Measurements from ENCODE around the gene HPGDS. TPM values are rescaled to one million over a fixed set of nuclear protein-coding genes. Genes with fewer than 3 reads are reported as not detected.

HPGDS gene
- total and polyA plus RNA-seq, 2 of the 13 experiments (the other 11 are each of a cell fraction or from before 2014, with no cell fraction given) = not detected

DNA sequence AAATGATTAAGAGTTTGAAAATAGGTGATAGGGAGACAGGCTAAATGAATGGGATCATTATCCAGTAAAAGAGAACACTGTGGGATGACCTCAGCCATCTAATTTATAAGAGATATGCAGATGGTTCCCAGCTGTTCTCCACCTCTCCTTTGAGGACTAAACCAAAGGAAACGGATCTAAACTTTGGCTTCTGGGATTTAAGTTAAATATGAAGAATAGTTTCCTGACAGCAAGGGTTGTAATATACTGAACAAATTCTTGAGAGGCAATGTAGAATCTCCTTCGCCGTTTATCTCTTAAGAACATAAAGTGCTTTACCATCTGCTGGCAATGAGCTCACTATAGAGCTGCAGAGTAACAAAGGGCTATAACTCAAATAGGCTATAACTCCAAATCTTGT lies 35.4 kb upstream of the HPGDS start (continued):
- TF ChIP-seq SRY (CRISPR knock-in tag; IDR thresholded peaks at IDR 0.05) (no peak), SNRNP70 (IDR thresholded peaks at IDR 0.05; ENCODE audit: low read depth, low read length) (no peak), MIER3 (CRISPR knock-in tag; IDR thresholded peaks at IDR 0.05; ENCODE audit: borderline replicate concordance) (no peak), SATB2 (CRISPR knock-in tag; IDR thresholded peaks at IDR 0.05) (no peak), KDM5B (CRISPR knock-in tag; IDR thresholded peaks at IDR 0.05; ENCODE audit: borderline replicate concordance) (no peak)

DNA sequence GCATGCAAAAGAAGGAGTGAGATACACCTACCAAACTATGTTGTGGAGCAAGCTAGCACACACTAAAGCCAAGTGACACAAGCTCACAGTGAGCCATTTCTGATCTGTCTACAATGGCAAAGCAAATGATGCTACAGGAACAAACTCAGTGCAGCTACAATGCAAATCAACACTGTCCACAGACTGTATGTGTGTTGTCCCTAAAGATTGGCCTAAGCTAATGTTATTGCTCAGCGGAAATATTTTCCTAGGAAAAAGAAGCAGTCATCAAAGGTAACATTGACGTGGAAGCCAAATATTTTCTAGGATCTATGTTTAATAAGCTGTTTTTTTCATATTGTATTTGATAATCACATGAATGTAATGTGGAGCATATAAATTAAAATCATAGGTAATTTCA lies 34.7 kb upstream of the HPGDS start:
- no peaks in the 10 kb centered on the region for H4K20me1 ChIP-seq (ENCODE audit: insufficient read depth, low read length)
- no peak for DNase-seq (ENCODE audit: low spot score)
- POLR2A ChIA-PET = no interaction called here
- in situ Hi-C loops (cut with HindIII; ENCODE audit: extremely low pct_ligation_motif_present, low pct_unique_long_range_greater_than_20kb) (no loop called here), intact Hi-C loops (cut with micrococcal nuclease; ENCODE audit: unreplicated experiment) (no loop called here)
- no peaks in the 10 kb centered on the region for H3K79me2 ChIP-seq (ENCODE audit: insufficient read depth, low read length)
- CTCF ChIA-PET (ENCODE audit: low intra/inter-chr PET ratio, low total read pairs) = no interaction called here
- H3K4me1 ChIP-seq (ENCODE audit: insufficient read depth, low read length) = no peaks in the 10 kb centered on the region
- H2AFZ ChIP-seq (ENCODE audit: low read length) = no peak overlapping the region
- no peak overlapping the region for H3K9ac ChIP-seq (ENCODE audit: insufficient read depth, low read depth, low read length)
- no peak overlapping the region for H3K27ac ChIP-seq (ENCODE audit: extremely low read length, insufficient read depth, low read length)
- 39% methylated on average over 2 of the region's 2 CpGs for WGBS (ENCODE audit: low lambda C conversion rate)
- FAIRE-seq = no peak
- H3K9me3 ChIP-seq (ENCODE audit: low read length) = no peaks in the 10 kb centered on the region
- no peak for ATAC-seq
- 0 out of 5 replicates have a peak, but pooled peaks cover 0 to 2% of the 10 kb centered on the region in 2 experiments for H3K27me3 ChIP-seq (ENCODE audit: control insufficient read depth in 1 of 2, insufficient read depth in 2 of 2, low read length in 2 of 2)
- no TSS peak for BruUV-seq (replicated peaks)
- no peak overlapping the region for H3K4me2 ChIP-seq (ENCODE audit: low read depth, low read length)
- no peak overlapping the region for H3K4me3 ChIP-seq (replicated peaks in 1 of 3; ENCODE audit: insufficient read depth in 1 of 3, low read depth in 2 of 3, low read length in 3 of 3)
- no peaks in the 10 kb centered on the region for H3K36me3 ChIP-seq (replicated peaks in 1 of 2; ENCODE audit: control insufficient read depth in 1 of 2, insufficient read depth in 2 of 2, low read length in 2 of 2)
- no peak for TF ChIP-seq ZNF329 (CRISPR knock-in tag; IDR thresholded peaks at IDR 0.05; ENCODE audit: low read depth)
- TF ChIP-seq, protein P1, sequence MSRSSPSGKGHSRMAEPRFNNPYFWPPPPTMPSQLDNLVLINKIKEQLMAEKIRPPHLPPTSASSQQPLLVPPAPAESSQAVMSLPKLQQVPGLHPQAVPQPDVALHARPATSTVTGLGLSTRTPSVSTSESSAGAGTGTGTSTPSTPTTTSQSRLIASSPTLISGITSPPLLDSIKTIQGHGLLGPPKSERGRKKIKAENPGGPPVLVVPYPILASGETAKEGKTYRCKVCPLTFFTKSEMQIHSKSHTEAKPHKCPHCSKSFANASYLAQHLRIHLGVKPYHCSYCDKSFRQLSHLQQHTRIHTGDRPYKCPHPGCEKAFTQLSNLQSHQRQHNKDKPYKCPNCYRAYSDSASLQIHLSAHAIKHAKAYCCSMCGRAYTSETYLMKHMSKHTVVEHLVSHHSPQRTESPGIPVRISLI (CRISPR knock-in tag; IDR thresholded peaks at IDR 0.05; ENCODE audit: borderline replicate concordance) = no peak
- no peak for TF ChIP-seq FOXM1 (CRISPR knock-in tag; IDR thresholded peaks at IDR 0.05)
- TF ChIP-seq IRF2 (CRISPR knock-in tag; IDR thresholded peaks at IDR 0.05) = no peak
- TF ChIP-seq REPIN1 (CRISPR knock-in tag; IDR thresholded peaks at IDR 0.05; ENCODE audit: borderline replicate concordance, low read depth) = no peak
- TF ChIP-seq ZNF136 (CRISPR knock-in tag; IDR thresholded peaks at IDR 0.05; ENCODE audit: low read depth) = no peak
- TF ChIP-seq CAMTA2 (CRISPR knock-in tag; IDR thresholded peaks at IDR 0.05; ENCODE audit: borderline replicate concordance) = no peak
- TF ChIP-seq ZNF816 (CRISPR knock-in tag; IDR thresholded peaks at IDR 0.05; ENCODE audit: borderline replicate concordance) = no peak
- no peak for TF ChIP-seq KDM3A (CRISPR knock-in tag; IDR thresholded peaks at IDR 0.05; ENCODE audit: low read depth)
- no peak for TF ChIP-seq NR1H2 (CRISPR knock-in tag; IDR thresholded peaks at IDR 0.05; ENCODE audit: borderline replicate concordance, low read depth)
- no peak for TF ChIP-seq NR2F2 (IDR thresholded peaks at IDR 0.05; ENCODE audit: borderline replicate concordance, low read depth)

Data from HepG2 (cell line).